NB4 (cell line): Measurements from ENCODE around the gene COL9A3.

Experiments used
- DNase-seq: peaks from one replicate; pipeline ENCODE4 v3.0.0; 2010; ENCODE audit warnings: low read depth
- H3K4me3 ChIP-seq: one replicate; pipeline ENCODE4 v1.5.1; 2011; ENCODE audit warnings: mild to moderate bottlenecking, low read depth, low read length, moderate library complexity
- CTCF ChIP-seq: IDR thresholded peaks from one replicate; pipeline ENCODE4 v1.5.1; 2012; ENCODE audit warnings: low read depth, low read length
- MAX ChIP-seq: IDR thresholded peaks from 2 replicates; pipeline ENCODE4 v1.6.1; 2011; ENCODE audit warnings: low read depth, low read length
- MYC ChIP-seq: IDR thresholded peaks from 2 replicates; pipeline ENCODE4 v1.6.1; 2011; ENCODE audit warnings: low read depth, low read length
- POLR2A ChIP-seq: IDR thresholded peaks from 2 replicates; pipeline ENCODE4 v1.6.1; 2011; ENCODE audit warnings: mild to moderate bottlenecking; ENCODE audit not compliant: insufficient read length; ENCODE audit errors: extremely low read depth

The COL9A3 gene

GRCh38 chr20:62771396-62772102, 45.3 kb upstream of the COL9A3 start:
- TF ChIP-seq MYC, result no peak
- TF ChIP-seq MAX, result no peak
- TF ChIP-seq POLR2A, result no peak
- TF ChIP-seq CTCF, result no peak
- no peak overlapping the region for H3K4me3 ChIP-seq
- DNase-seq, result no peak

- DNase-seq, result no peak
- no peak for TF ChIP-seq POLR2A
- no peak for TF ChIP-seq MAX
- no peak for TF ChIP-seq MYC
- no peak for TF ChIP-seq CTCF
- H3K4me3 ChIP-seq, result no peak overlapping the region
These were observed 44.7 kb upstream of the COL9A3 start for GRCh38 chr20:62772103-62772611.

GRCh38 chr20:62772619-62772989, 44.2 kb upstream of the COL9A3 start:
- H3K4me3 ChIP-seq, result no peak overlapping the region
- TF ChIP-seq POLR2A (no peak), MAX (no peak), CTCF (no peak)
- no peak for DNase-seq

GRCh38 chr20:62772990-62773844, 43.6 kb upstream of the COL9A3 start:
- no peak overlapping the region for H3K4me3 ChIP-seq
- DNase-seq, result peak; percentile 34
- TF ChIP-seq MYC (no peak), MAX (no peak), CTCF (no peak), POLR2A (no peak)

GRCh38 chr20:62773845-62774714, 42.8 kb upstream of the COL9A3 start:
- no peak for DNase-seq
- no peak for TF ChIP-seq MAX
- TF ChIP-seq MYC, result no peak
- TF ChIP-seq POLR2A, result no peak
- no peak for TF ChIP-seq CTCF
- no peak overlapping the region for H3K4me3 ChIP-seq
